Upper lobe of left lung (tissue), 6 donors: ENCODE measurements around the gene VAT1L. TPM values are rescaled to one million over a fixed set of nuclear protein-coding genes. Genes with fewer than 3 reads are reported as not detected.

Experiments
- ATAC-seq, 2 donors: fragments of 200-7000 bp; cut with Tn5 transposase; one replicate each; pipeline ENCODE4 v1.9.1; 2022; ENCODE audit warnings: mild to moderate bottlenecking in 2 of 2, moderate library complexity in 2 of 2; ENCODE audit not compliant: low FRiP score in 2 of 2
- DNase-seq, 2 donors: peaks; one replicate each; pipeline ENCODE4 v3.0.0-alpha.2; 2019 to 2020
- H3K27ac ChIP-seq, 4 donors: fragments of 200-600 bp; sonication (generic); one replicate each; pipeline ENCODE4 v1.5.1; 2016 to 2019
- H3K27me3 ChIP-seq, 4 donors: fragments of 200-600 bp; sonication (generic); one replicate each; pipeline ENCODE4 v1.5.1; 2017 to 2019
- H3K36me3 ChIP-seq, 4 donors: fragments of 200-600 bp; sonication (generic); one replicate each; pipeline ENCODE4 v1.5.1; 2016 to 2019
- H3K4me1 ChIP-seq, 4 donors: fragments of 200-600 bp; sonication (generic); one replicate each; pipeline ENCODE4 v1.5.1; 2018 to 2019
- H3K4me3 ChIP-seq, 4 donors: fragments of 200-600 bp; sonication (generic); one replicate each; pipeline ENCODE4 v1.5.1; 2017 to 2019; ENCODE audit warnings: mild to moderate bottlenecking in 2 of 4, moderate library complexity in 1 of 4
- H3K9me3 ChIP-seq, 4 donors: fragments of 200-600 bp; sonication (generic); one replicate each; pipeline ENCODE4 v1.5.1; 2018 to 2019
- CTCF ChIP-seq, 6 experiments: fragments of 450-650 bp in 4 of 6; fragments of 200-600 bp in 2 of 6; sonication (generic) in 2 of 6; IDR thresholded peaks; one replicate each; pipeline ENCODE4 v1.5.1; 2016 to 2019; ENCODE audit warnings: antibody characterized with exemption in 6 of 6
- EP300 ChIP-seq, 4 donors: sonication (generic); formaldehyde crosslinking; IDR thresholded peaks; one replicate each; pipeline ENCODE4 v1.5.1; 2017; ENCODE audit warnings: antibody characterized with exemption in 4 of 4, control low read depth in 2 of 4
- POLR2A ChIP-seq, 4 donors: fragments of 450-650 bp; IDR thresholded peaks; one replicate each; pipeline ENCODE4 v1.5.1; 2016 to 2017; ENCODE audit warnings: antibody characterized with exemption in 4 of 4, mild to moderate bottlenecking in 2 of 4
- POLR2AphosphoS5 ChIP-seq, 2 donors: sonication (generic); formaldehyde crosslinking; IDR thresholded peaks; one replicate each; pipeline ENCODE4 v1.5.1; 2017; ENCODE audit warnings: antibody characterized with exemption in 2 of 2
- WGBS, 2 donors: methylation state at CpG; one replicate each; pipeline ENCODE4 v1.1.5; 2017 to 2018; 5-methylcytosine and 5-hydroxymethylcytosine counted together
- total RNA-seq, 6 donors: library from RNA; depleted of rRNA in 4 of 6; stranded (reverse); fragments of >200 nt in 4 of 6; gene quantifications; one replicate each; pipeline versions ENCODE4 v1.1.0 to v1.2.1, GENCODE V29; 2016 to 2021
- donor health status: DM: no; HTN: no; CAD: no; lungs with moderate emphysema.
- donor health status: DM: no; HTN: yes; CAD: no; lungs with severe emphysema.

The VAT1L gene
- total RNA-seq, 6 donors from 2014 or later, result under 0.01 to 0.59 (median 0.27) TPM; not detected in 2

DNA sequence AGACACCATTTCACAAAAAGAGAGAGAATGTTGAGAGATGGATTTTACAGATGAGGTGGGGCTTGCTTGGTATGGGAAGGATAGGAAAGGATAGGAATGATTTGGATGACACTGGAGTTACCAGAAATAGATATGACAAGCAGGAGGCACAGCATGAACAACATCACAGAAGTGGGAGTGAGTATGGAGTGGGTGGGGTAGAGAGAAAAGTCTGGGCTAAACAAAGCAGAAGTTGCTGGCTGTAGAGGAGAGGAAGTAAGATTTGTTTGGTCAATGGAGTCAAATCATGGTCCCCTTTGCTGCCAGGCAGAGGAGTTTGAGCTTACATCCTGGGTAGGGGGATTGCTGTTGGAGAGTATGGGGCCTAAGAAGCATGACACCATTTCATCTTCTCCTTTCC, 101.7 kb downstream of the VAT1L start:
- ATAC-seq, result no peak
- TF ChIP-seq POLR2AphosphoS5 (IDR thresholded peaks at IDR 0.05) (no peak), POLR2A (IDR thresholded peaks at IDR 0.05) (no peak), CTCF (IDR thresholded peaks at IDR 0.05) (no peak), EP300 (IDR thresholded peaks at IDR 0.05) (no peak)
- no peak for DNase-seq
- Histone ChIP-seq H3K4me1 (no peaks in the 10 kb centered on the region), H3K27ac (no peak overlapping the region), H3K36me3 (no peaks in the 10 kb centered on the region), H3K4me3 (no peak overlapping the region), H3K27me3 (no peaks in the 10 kb centered on the region), H3K9me3 (no peaks in the 10 kb centered on the region)

DNA sequence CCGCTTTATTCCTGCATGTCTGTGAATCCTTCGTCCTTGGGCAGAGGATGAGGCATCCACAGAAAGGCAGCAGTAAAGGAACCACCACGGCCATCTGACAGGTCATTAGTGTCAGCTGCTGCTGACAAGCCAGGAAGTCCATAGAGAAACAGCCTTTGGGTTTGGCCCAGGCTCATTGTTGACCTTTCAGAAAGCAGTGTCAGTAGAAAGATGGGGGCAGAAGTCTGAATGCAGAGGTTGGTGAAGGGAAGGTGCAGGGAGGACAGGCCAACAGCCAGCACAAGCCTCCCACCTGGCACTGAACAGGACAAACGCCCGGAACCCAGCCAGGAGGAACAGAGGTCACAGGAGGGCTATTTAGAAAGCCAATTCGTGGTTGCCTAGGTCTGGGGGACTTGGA, 105.8 kb downstream of the VAT1L start:
- DNase-seq (no peak), ATAC-seq (no peak)
- TF ChIP-seq POLR2A (IDR thresholded peaks at IDR 0.05) (no peak), EP300 (IDR thresholded peaks at IDR 0.05) (no peak), POLR2AphosphoS5 (IDR thresholded peaks at IDR 0.05) (no peak), CTCF (IDR thresholded peaks at IDR 0.05) (no peak)
- Histone ChIP-seq H3K36me3 (no peaks in the 10 kb centered on the region), H3K9me3 (no peaks in the 10 kb centered on the region), H3K27me3 (no peaks in the 10 kb centered on the region), H3K4me3 (no peak overlapping the region), H3K27ac (no peak overlapping the region), H3K4me1 (peaks cover 0 to 3% (median 0%) of the 10 kb centered on the region in 4 donors)
- 50 to 51% methylated on average over 6 of the region's 6 CpGs for whole genome bisulfite sequencing, 2 donors

DNA sequence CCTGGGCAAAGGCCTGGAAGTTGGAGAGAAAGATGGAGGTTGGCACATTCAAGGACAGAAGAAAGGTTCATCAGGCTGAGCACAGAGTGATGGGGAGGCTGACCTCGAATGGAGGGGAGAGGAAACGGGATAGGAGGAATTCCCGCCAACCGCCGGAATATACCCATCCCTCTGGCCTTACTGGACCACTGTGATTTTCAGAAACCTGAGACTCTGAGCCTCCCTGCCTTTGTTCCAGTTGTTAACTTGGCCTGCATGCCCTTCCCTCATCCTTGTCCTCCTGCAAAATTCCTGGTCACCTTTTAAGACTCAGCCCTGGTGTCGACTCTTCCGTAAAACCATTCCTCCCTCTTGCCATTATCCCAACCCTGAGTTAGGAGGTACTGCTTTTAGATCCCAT, 107.6 kb downstream of the VAT1L start:
- TF ChIP-seq POLR2A (IDR thresholded peaks at IDR 0.05) (no peak), EP300 (IDR thresholded peaks at IDR 0.05) (no peak), CTCF (IDR thresholded peaks at IDR 0.05) (no peak), POLR2AphosphoS5 (IDR thresholded peaks at IDR 0.05) (no peak)
- no peak for ATAC-seq
- no peaks in the 10 kb centered on the region for H3K9me3 ChIP-seq
- H3K27ac ChIP-seq, result no peak overlapping the region
- WGBS, 2 donors, result 74 to 83% methylated on average over 7 of the region's 7 CpGs
- H3K4me3 ChIP-seq, result no peak overlapping the region
- no peak for DNase-seq
- H3K4me1 ChIP-seq, result peaks cover 0 to 3% (median 0%) of the 10 kb centered on the region in 4 donors
- H3K27me3 ChIP-seq, result no peaks in the 10 kb centered on the region
- no peaks in the 10 kb centered on the region for H3K36me3 ChIP-seq

- 34 to 44% methylated on average over 7 of the region's 7 CpGs for whole genome bisulfite sequencing, 2 donors
- ATAC-seq, result no peak
- no peaks in the 10 kb centered on the region for H3K9me3 ChIP-seq
- DNase-seq, result no peak
- no peaks in the 10 kb centered on the region for H3K27me3 ChIP-seq
- no peak overlapping the region for H3K27ac ChIP-seq
- no peaks in the 10 kb centered on the region for H3K36me3 ChIP-seq
- no peak for TF ChIP-seq CTCF (IDR thresholded peaks at IDR 0.05)
- no peak for TF ChIP-seq POLR2A (IDR thresholded peaks at IDR 0.05)
- TF ChIP-seq POLR2AphosphoS5 (IDR thresholded peaks at IDR 0.05), result no peak
- no peak for TF ChIP-seq EP300 (IDR thresholded peaks at IDR 0.05)
- H3K4me1 ChIP-seq, result peaks cover 0 to 3% (median 0%) of the 10 kb centered on the region in 4 donors
- H3K4me3 ChIP-seq, result no peak overlapping the region
Measured at GRCh38 chr16:77896415-77897128, 108.2 kb downstream of the VAT1L start.

DNA sequence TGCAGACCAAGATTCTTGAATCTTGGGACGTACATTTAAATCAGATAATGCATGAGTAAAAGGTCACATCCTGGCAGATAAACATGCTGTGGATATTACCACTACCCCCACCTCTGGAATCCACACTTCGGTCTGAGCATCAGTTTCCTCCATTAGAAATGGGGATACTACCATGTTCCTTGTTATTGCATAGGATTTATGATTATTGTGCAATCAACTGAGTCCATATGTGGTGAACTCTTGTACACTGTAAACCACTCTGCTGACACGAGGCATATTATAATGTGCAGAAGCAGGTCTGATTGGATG, 108.7 kb downstream of the VAT1L start:
- no peak overlapping the region for H3K27ac ChIP-seq
- H3K9me3 ChIP-seq, result no peaks in the 10 kb centered on the region
- 36 to 37% methylated on average over 3 of the region's 3 CpGs for WGBS, 2 donors
- H3K36me3 ChIP-seq, result no peaks in the 10 kb centered on the region
- TF ChIP-seq POLR2AphosphoS5 (IDR thresholded peaks at IDR 0.05) (no peak), CTCF (IDR thresholded peaks at IDR 0.05) (no peak), POLR2A (IDR thresholded peaks at IDR 0.05) (no peak), EP300 (IDR thresholded peaks at IDR 0.05) (no peak)
- DNase-seq (no peak), ATAC-seq (no peak)
- H3K27me3 ChIP-seq, result no peaks in the 10 kb centered on the region
- peaks cover 0 to 3% (median 0%) of the 10 kb centered on the region in 4 donors for H3K4me1 ChIP-seq
- H3K4me3 ChIP-seq, result no peak overlapping the region
